ENCODE measurements around the gene DIP2C.
"Not testable (repeated sequence)": the region's sequence is repeated elsewhere in the genome, so short reads cannot be mapped to it uniquely, and the experiment has no call there.

DIP2C gene

DNA sequence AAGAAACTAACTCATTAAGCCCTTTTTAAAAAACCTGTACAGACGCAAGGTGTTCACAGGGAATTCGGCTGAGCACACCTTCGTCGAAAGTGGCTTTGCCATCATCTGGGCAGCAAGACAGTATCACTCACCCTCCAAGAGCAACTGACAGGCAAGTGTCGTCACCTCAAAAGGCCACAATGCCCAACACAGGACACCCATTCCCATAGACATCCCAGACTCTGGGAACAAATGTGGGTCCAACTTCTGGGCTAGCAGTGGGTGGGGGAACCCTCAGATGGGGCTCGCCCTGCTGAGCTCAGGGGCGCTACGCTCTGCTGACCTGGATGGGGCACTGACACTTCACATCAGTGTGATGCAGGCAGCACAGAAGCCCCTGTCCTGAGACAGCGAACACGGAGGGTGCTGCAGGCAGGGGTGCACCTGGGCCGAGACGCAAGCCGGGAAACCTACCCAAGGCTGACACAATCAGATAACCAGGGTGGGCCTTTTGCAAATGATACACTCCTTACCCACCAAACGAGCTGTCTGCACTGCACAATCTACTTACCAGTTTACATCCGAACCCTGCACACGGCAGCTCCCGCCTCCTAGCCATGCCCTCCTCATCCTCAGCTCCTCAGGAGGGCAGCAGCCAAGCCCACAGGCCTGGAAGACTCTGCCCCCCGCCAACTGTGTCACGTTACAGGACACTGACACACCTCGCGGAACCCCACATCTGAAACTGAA, 1.7 kb downstream of the DIP2C start:
- CTCF ChIA-PET: no interaction called here
- H3K36me3 Mint-ChIP-seq: no peaks in the 10 kb centered on the region
- no peak overlapping the region for H3K4me3 Mint-ChIP-seq

DNA sequence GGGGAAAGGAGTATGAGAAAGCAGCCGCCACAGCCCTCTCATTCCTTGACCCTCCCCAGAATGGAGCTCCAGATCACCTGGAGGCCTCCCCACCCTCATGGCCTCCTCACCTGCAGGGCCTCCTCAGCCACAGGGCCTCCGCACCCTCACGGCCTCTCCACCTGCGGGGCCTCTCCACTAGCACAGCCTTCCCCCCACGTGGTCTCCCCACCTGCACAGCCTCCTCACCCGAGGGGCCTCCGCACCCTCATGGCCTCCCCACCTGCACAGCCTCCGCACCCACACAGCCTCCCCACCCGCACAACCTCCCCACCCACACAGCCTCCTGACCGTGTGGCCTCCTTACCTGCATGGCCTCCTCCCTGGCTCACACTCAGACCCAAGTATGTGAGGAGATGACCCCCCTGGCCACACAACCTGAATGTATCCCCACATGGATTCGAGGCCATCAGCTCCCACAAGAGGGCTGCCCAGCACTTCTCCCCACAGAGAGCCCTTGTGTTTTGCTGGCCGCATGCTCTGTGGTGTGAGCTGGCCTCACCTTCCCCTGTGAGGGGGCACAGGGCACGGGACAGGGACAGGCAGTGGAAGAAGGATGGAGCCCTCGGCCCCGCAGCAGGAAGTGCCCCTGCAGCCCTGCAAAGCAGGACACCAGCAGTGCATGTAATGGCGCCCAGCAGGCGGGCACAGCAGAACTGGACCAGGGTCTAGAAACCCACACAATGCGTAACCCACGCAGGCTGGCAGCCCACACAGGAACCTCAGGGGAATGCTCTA, 3.1 kb downstream of the DIP2C start:
- H3K36me3 Mint-ChIP-seq: no peaks in the 10 kb centered on the region
- peaks cover 3% of the 10 kb centered on the region for H3K4me1 Mint-ChIP-seq
- DNase-seq: no peak
- no peaks in the 10 kb centered on the region for H3K9me3 Mint-ChIP-seq
- no peak overlapping the region for H3K27ac Mint-ChIP-seq
- CTCF ChIA-PET: no interaction called here
- H3K27me3 Mint-ChIP-seq: peaks cover 43% of the 10 kb centered on the region
- H3K4me3 Mint-ChIP-seq: no peak overlapping the region

More for the DNA sequence above, 1.7 kb downstream of the DIP2C start:
- no peak for DNase-seq
- no peaks in the 10 kb centered on the region for H3K9me3 Mint-ChIP-seq
- H3K27me3 Mint-ChIP-seq: peaks cover 52% of the 10 kb centered on the region
- H3K27ac Mint-ChIP-seq: peak overlapping the region; percentile 17
- peaks cover 3% of the 10 kb centered on the region for H3K4me1 Mint-ChIP-seq

DNA sequence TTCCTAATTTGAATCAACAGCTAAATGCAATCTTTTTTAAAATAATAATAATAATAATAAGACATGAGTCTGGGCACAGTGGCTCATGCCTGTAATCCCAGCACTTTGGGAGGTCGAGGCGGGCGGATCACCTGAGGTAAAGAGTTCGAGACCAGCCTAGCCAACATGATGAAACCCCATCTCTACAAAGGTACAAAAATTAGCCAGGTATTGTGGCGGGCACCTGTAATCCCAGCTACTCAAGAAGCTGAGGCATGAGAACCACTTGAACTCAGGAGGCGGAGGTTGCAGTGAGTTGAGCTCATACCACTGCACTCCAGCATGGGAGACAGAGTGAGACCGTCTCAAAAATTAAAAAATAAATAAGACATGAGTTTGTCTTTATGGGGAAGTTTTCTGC, 3.9 kb downstream of the DIP2C start:
- Mint-ChIP-seq H3K27me3 (peaks cover 36% of the 10 kb centered on the region), H3K4me1 (peaks cover 3% of the 10 kb centered on the region), H3K27ac (no peak overlapping the region), H3K36me3 (no peaks in the 10 kb centered on the region), H3K4me3 (no peak overlapping the region), H3K9me3 (no peaks in the 10 kb centered on the region)
- DNase-seq: no peak
- CTCF ChIA-PET: no interaction called here

DNA sequence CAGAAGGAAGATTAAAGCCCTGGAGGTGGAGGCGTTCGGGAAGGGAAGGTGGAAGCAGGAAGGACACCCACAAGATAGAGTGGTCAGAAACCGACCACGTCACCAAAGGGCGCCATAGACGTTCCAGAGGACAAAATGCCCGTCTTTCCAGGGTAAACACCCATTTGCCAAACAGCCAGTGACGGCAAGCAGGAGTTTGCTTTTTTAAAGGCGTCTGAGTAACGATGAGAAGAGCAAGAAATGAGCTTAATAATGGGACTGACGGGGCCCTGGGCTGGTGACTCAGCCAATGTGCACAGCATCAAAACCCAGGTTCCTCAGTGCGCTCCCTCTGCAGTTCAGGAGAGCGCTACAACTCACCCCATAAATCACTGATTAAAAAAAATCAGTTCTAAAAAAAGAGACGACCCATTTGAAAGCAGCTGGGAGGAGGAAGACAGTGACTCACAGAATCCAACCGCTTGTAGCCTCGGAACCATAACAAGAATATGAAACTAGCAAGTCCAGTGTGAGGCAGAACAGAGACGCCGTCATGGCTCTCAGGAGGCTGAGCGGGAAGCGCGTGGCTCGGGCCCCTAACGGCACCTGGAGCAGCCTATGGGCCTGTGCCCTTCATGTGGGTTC, 5.9 kb downstream of the DIP2C start:
- CTCF ChIA-PET: no interaction called here
- Mint-ChIP-seq H3K9me3 (no peaks in the 10 kb centered on the region), H3K4me3 (no peak overlapping the region), H3K4me1 (no peaks in the 10 kb centered on the region), H3K36me3 (no peaks in the 10 kb centered on the region), H3K27ac (no peak overlapping the region), H3K27me3 (peaks cover 23% of the 10 kb centered on the region)
- DNase-seq: no peak

DNA sequence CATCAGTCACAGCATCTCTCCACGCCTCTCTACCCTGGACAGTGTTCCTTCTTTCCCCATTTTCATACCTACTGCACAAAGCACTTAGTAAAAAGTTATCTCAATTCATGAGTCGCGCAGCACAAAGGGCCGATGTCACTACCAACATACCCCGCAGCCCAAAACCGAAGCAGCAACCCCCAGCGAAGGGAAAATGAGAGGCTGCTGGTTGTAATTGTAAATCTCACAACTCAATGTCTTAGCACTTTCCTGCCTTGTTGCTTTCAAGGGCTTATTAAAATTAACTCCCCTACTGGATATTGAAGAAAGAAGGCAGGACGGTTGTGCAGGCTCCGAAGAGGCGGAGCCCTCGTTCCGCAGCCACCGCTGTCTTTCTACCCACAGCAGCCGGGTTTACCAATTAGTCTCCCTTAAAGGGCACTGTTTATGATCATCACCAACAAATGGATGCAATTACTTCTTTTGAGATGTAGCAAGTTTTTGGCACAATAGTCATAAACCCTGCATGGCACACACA, 6.5 kb downstream of the DIP2C start:
- CTCF ChIA-PET: no interaction called here
- Mint-ChIP-seq H3K9me3 (no peaks in the 10 kb centered on the region), H3K4me1 (no peaks in the 10 kb centered on the region), H3K36me3 (no peaks in the 10 kb centered on the region), H3K4me3 (no peak overlapping the region), H3K27ac (no peak overlapping the region), H3K27me3 (peaks cover 17% of the 10 kb centered on the region)
- DNase-seq: no peak

DNA sequence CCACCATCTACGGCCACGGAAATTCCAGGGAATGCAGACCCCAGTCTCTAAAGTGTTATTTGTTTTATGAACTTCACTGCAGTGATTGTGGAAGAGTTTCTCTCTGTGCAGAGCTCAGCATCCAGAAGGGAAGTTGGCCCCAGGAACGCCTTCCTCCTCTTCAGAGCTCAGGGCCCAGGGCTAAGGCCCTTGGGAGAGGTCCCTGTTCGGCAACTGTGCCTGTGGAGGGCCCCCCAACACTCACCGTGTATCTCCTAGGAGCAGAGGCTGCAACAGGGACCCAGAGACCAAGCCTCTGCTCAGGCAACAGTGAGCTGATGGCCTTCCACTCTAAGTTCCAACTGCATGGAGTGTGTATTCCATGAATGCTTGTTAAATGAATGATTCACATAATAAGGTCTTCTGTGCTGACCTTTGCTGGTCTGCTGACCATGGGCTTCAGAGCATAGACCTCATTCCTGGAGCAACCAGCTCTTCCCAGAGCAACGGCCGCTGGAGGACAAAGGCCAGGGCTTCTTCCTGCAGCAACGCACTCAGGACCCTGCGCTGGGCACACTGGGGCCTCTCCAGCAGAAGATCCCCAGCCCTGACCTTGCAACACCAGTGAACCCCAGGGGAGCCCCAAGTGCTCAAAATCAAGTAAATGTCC, 7.7 kb downstream of the DIP2C start:
- H3K36me3 Mint-ChIP-seq: no peaks in the 10 kb centered on the region
- no peak overlapping the region for H3K4me3 Mint-ChIP-seq
- H3K4me1 Mint-ChIP-seq: no peaks in the 10 kb centered on the region
- peaks cover 8% of the 10 kb centered on the region for H3K27me3 Mint-ChIP-seq
- no peak overlapping the region for H3K27ac Mint-ChIP-seq
- CTCF ChIA-PET: no interaction called here
- H3K9me3 Mint-ChIP-seq: no peaks in the 10 kb centered on the region
- DNase-seq: no peak

DNA sequence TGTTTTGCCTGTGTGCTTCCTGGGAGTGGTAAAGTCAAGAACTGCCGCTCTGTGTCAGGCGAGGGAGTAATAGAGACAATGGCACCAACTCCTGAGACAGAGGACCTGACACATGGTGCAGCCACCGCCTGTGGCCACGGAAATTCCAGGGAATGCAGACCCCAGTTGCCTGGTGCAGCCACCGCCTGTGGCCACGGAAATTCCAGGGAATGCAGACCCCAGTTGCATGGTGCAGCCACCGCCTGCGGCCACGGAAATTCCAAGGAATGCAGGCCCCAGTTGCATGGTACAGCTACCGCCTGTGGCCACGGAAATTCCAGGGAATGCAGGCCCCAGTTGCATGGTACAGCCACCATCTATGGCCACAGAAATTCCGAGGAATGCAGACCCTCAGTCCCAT, 8.7 kb downstream of the DIP2C start:
- no peak overlapping the region for H3K4me3 Mint-ChIP-seq
- peaks cover 4% of the 10 kb centered on the region for H3K27me3 Mint-ChIP-seq
- DNase-seq: no peak
- H3K36me3 Mint-ChIP-seq: no peaks in the 10 kb centered on the region
- no peaks in the 10 kb centered on the region for H3K9me3 Mint-ChIP-seq
- no peak overlapping the region for H3K27ac Mint-ChIP-seq
- no peaks in the 10 kb centered on the region for H3K4me1 Mint-ChIP-seq
- CTCF ChIA-PET: no interaction called here

DNA sequence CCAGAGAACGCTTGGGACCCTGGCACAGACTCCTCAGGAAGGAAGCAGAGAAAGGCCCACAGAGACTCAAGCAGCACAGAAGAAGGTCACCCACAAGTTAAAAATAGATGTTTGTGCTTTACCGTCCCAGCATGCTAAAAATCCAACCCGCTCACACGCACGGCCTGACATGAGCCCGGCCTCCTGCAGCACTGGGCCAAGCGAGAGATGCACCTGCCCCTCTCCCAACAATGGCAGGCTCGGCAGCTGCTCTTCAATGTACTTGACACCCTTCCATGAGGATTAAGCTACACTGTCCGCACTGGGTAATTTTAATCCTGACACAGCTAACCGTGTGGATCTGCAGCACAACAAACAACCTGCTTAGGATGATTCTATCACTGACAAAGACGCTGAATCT, 9.3 kb downstream of the DIP2C start:
- H3K27me3 Mint-ChIP-seq: peaks cover 4% of the 10 kb centered on the region
- no peak for DNase-seq
- H3K27ac Mint-ChIP-seq: no peak overlapping the region
- CTCF ChIA-PET: no interaction called here
- H3K4me3 Mint-ChIP-seq: no peak overlapping the region
- no peaks in the 10 kb centered on the region for H3K4me1 Mint-ChIP-seq
- no peaks in the 10 kb centered on the region for H3K36me3 Mint-ChIP-seq
- no peaks in the 10 kb centered on the region for H3K9me3 Mint-ChIP-seq

DNA sequence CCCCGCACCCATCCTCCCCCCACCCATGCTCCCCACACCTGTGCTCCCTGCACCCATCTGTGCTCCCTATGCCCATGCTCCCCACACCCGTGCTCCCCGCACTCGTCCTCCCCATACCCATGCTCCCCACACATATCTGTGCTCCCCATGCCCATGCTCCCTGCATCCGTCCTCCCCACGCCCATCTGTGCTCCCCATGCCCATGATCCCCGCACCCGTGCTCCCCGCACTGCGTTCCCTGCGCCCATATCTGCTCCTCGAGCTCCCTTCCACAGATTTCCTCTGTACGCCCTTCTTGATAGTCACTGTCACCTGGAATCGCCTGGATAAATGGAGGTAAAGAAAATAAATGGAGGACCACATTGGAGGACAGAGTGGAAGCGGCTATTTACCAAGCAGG, 9.9 kb downstream of the DIP2C start:
- no peaks in the 10 kb centered on the region for H3K36me3 Mint-ChIP-seq
- no peak for DNase-seq
- no peak overlapping the region for H3K27ac Mint-ChIP-seq
- no peaks in the 10 kb centered on the region for H3K4me1 Mint-ChIP-seq
- H3K27me3 Mint-ChIP-seq: peaks cover 3% of the 10 kb centered on the region
- H3K9me3 Mint-ChIP-seq: no peaks in the 10 kb centered on the region
- CTCF ChIA-PET: no interaction called here
- H3K4me3 Mint-ChIP-seq: no peak overlapping the region

DNA sequence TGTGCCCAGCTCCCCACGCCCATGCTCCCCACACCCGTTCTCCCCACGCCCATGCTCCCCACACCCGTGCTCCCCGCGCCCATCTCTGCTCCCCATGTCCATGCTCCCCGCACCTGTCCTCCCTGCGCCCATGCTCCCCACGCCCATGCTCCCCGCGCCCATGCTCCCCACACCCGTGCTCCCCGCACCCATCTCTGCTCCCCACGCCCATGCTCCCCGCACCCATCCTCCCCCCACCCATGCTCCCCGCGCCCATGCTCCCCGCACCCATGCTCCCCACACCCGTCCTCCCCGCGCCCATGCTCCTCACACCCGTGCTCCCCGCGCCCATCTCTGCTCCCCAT, 10.8 kb downstream of the DIP2C start:
- DNase-seq, H3K36me3 Mint-ChIP-seq, CTCF ChIA-PET, H3K4me3 Mint-ChIP-seq, H3K27ac Mint-ChIP-seq, H3K4me1 Mint-ChIP-seq, H3K9me3 Mint-ChIP-seq, H3K27me3 Mint-ChIP-seq: not testable (repeated sequence)

DNA sequence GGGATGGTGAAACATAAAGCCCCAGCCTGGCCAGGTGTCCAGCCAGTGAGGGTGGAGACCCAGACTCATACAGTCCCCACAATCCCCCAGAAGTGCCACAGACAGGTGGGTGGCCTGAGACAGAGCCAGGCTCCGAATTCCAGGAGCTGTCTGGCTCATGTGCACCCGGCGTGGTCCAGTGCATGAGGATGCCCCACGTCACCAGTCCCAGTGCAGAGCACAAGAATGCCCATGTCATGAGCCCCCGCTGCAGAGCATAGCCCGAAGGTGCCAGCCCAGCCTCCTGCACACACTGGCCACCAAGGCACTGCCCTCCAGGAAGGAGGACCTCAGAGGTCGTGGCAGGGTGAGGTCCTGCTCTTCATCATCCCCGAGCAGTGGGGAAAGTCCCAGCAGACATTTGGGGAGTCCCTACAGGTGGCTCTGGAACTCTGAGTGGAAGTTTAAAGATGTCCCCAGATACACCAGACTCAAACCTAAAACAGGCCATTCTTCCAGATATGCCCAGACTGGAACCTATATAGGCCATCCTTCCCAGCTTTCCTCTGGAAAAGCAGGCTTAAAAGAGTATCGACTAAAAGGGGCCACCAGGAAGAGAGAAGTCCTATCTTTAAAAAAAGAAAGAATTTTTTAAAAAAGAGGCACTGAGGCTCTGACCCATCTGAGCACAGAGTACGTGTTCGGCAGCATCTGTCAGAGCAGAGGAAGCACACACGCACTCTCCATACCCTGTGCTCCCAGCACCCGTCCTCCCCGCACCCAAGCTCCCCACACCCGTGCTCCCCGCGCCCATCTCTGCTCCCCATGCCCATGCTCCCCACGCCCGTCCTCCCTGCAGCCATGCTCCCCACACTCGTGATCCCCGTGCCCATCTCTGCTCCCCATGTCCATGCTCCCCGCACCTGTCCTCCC, 11.5 kb downstream of the DIP2C start:
- CTCF ChIA-PET: no interaction called here
- Mint-ChIP-seq H3K27me3 (peaks cover 6% of the 10 kb centered on the region), H3K4me1 (no peaks in the 10 kb centered on the region), H3K27ac (no peak overlapping the region), H3K4me3 (no peak overlapping the region), H3K9me3 (no peaks in the 10 kb centered on the region), H3K36me3 (no peaks in the 10 kb centered on the region)
- no peak for DNase-seq

DNA sequence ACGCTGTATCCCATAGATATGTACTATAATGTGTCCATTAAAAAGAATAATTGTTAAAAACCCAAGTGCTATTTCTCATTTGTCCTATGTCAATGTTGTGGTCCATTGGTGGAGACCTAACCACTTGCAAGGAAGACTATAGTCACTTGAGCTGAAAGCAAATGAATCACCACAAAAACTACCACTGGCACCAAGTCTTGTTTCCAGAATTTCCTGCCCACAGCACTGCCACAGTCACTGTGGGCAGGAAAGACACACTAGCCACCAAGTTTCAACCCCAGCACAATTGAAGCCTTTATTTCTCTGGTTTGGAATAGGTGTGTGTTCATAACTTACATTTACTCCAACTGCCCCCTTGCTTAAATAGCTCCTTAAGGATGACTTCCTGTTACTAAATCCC, 12.4 kb downstream of the DIP2C start:
- no peak overlapping the region for H3K27ac Mint-ChIP-seq
- H3K4me3 Mint-ChIP-seq: no peak overlapping the region
- peaks cover 6% of the 10 kb centered on the region for H3K27me3 Mint-ChIP-seq
- H3K4me1 Mint-ChIP-seq: no peaks in the 10 kb centered on the region
- DNase-seq: no peak
- no peaks in the 10 kb centered on the region for H3K36me3 Mint-ChIP-seq
- H3K9me3 Mint-ChIP-seq: peaks cover under 1% of the 10 kb centered on the region
- CTCF ChIA-PET: no interaction called here

DNA sequence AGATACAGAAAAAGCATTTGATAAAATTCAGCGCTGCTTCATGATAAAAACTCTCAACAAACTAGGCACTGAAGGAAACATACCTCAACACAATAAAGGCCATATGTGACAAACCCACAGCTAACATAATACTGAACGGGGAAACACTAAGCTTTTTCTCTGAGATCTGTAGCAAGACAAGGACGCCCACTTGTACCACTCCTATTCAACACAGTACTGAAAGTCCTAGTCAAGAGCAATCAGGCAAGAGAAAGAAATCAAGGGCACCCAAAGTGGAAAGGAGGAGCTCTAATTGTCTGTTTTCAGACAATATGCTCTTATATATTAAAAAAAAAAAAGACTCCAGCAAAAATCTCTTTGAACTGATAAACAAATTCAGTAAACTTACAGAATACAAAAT, 13.3 kb downstream of the DIP2C start:
- Mint-ChIP-seq H3K4me1 (no peaks in the 10 kb centered on the region), H3K4me3 (no peak overlapping the region), H3K36me3 (no peaks in the 10 kb centered on the region), H3K9me3 (peaks cover 3% of the 10 kb centered on the region), H3K27ac (no peak overlapping the region), H3K27me3 (peaks cover 6% of the 10 kb centered on the region)
- CTCF ChIA-PET: no interaction called here
- no peak for DNase-seq

DNA sequence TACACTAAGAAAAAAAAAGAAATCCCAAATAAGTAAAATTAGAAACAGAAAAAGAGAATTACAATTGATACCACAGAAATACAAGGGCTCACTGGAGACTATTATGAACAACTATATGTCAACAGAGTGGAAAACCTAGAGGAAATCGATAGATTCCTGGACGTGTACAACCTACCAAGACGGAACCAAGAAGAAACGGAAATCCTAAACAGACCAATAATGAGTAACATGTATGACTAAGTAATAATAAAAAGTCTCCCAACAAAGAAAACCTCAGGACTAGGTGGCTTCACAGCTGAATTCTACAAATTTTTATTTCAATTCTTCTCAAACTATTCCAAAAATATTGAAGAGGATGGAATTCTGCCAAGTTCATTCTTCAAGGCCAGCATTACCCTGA, 13.9 kb downstream of the DIP2C start:
- Mint-ChIP-seq H3K4me1 (no peaks in the 10 kb centered on the region), H3K27ac (no peak overlapping the region), H3K9me3 (peaks cover 6% of the 10 kb centered on the region), H3K36me3 (no peaks in the 10 kb centered on the region), H3K27me3 (peaks cover 6% of the 10 kb centered on the region), H3K4me3 (no peak overlapping the region)
- no peak for DNase-seq
- CTCF ChIA-PET: no interaction called here

All from activated naive CD4-positive, alpha-beta T cell treated with anti-CD3 and anti-CD28 coated beads, Interleukin-2, amount 10 ng/mL, durations not matched to agents 7 days and 5 days (primary cell).